Activated CD4-positive, alpha-beta memory T cell treated with anti-CD3 and anti-CD28 coated beads for 36 hours (primary cell): Measurements from ENCODE around the gene SPSB3. TPM values are rescaled to one million over a fixed set of nuclear protein-coding genes. Genes with fewer than 3 reads are reported as not detected.
"Not testable (repeated sequence)": the region's sequence is repeated elsewhere in the genome, so short reads cannot be mapped to it uniquely, and the experiment has no call there.

Source experiments
- CTCF ChIA-PET: fragments of 350-600 bp; sonication (Branson Sonifier 250); formaldehyde crosslinking; loops from one replicate; lab custom pipeline; 2021; ENCODE audit warnings: antibody characterized with exemption, inconsistent platforms; lab: Charles Lee
- POLR2A ChIA-PET: fragments of 350-600 bp; sonication (Branson Sonifier 250); formaldehyde crosslinking; loops from one replicate; lab custom pipeline; 2021; ENCODE audit warnings: antibody characterized with exemption; lab: Charles Lee
- DNase-seq: peaks from one replicate; pipeline ENCODE4 v3.0.0-alpha.2; 2020
- H3K27ac Mint-ChIP-seq: one replicate; pipeline ENCODE4 v1.8.0; 2021; ENCODE audit warnings: mixed read lengths
- H3K27me3 Mint-ChIP-seq: one replicate; pipeline ENCODE4 v1.8.0; 2021; ENCODE audit warnings: mixed read lengths
- H3K36me3 Mint-ChIP-seq: one replicate; pipeline ENCODE4 v1.8.0; 2021; ENCODE audit warnings: mixed read lengths
- H3K4me1 Mint-ChIP-seq: one replicate; pipeline ENCODE4 v1.8.0; 2021; ENCODE audit warnings: low read depth, mixed read lengths
- H3K4me3 Mint-ChIP-seq: one replicate; pipeline ENCODE4 v1.8.0; 2021; ENCODE audit warnings: mild to moderate bottlenecking, mixed read lengths
- H3K9me3 Mint-ChIP-seq: one replicate; pipeline ENCODE4 v1.8.0; 2021; ENCODE audit warnings: mixed read lengths
- intact Hi-C: fragments of 100-400 bp; cut with micrococcal nuclease; formaldehyde crosslinking; loops from one replicate; pipeline ENCODE4 v1.15.1; 2023
- total RNA-seq, 2 experiments: library from RNA; stranded (reverse); gene quantifications; one replicate each; pipeline ENCODE4 v1.2.3, GENCODE V29; 2021

Gene SPSB3
- total RNA-seq, 2 experiments from 2014 or later = 21.2 to 21.8 TPM

DNA sequence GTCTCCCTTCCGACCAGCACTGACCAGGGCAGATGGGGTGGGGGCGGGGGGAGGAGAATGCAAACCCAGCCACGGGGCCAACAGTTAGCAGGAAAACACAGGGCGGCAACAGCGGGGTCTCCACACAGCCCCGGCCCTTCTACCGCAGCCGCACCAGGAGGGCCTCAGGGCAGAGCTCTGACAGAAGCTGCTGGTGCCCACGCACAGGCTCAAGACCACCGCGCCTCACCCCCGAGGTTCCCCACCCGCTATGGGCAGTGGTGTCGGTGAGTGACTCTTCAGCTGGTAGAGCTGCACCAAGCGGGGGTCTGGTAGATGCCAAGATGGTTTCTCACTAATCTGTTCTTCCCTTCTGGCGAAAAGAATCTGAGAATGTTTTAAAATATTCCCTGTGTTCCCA, 28.2 kb upstream of the SPSB3 start:
- ChIA-PET POLR2A (no interaction called here), CTCF (interaction anchor here (1.3 kb wide), 1 partner anchor 28 kb away, joined by 4 read pairs; the partner anchor contains the start of genes NUBP2 and SPSB3)

DNA sequence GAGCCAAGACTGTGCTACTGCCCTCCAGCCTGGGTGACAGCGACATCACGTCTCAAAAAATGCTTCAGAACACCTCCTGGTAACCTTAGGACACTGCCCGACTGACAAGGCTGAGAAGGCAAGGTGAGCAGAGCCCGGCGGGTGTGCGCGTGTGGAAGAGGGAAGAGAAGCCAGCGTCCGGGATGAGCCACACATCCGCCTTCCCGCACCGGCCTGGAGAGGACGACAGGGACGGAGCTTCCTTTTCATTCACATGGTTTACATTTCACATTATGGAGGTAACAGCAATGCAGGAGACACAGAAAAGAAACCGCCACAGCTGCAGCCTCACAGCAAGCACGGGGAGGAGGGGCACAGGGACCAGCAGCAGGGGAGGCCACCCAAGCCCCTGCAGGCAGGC, 27.7 kb upstream of the SPSB3 start:
- H3K27ac Mint-ChIP-seq = no peak overlapping the region
- no peak for DNase-seq
- no peaks in the 10 kb centered on the region for H3K27me3 Mint-ChIP-seq
- peaks cover 3% of the 10 kb centered on the region for H3K9me3 Mint-ChIP-seq
- POLR2A ChIA-PET = no interaction called here
- H3K4me1 Mint-ChIP-seq = peaks cover 8% of the 10 kb centered on the region
- intact Hi-C loops = no loop called here
- H3K36me3 Mint-ChIP-seq = peaks cover 21% of the 10 kb centered on the region
- CTCF ChIA-PET = no interaction called here
- H3K4me3 Mint-ChIP-seq = no peak overlapping the region

More for the DNA sequence above, 28.2 kb upstream of the SPSB3 start:
- Mint-ChIP-seq H3K27me3 (no peaks in the 10 kb centered on the region), H3K4me1 (peaks cover 8% of the 10 kb centered on the region), H3K4me3 (no peak overlapping the region), H3K9me3 (peaks cover 3% of the 10 kb centered on the region), H3K36me3 (peaks cover 24% of the 10 kb centered on the region), H3K27ac (no peak overlapping the region)
- intact Hi-C loops = no loop called here
- no peak for DNase-seq

DNA sequence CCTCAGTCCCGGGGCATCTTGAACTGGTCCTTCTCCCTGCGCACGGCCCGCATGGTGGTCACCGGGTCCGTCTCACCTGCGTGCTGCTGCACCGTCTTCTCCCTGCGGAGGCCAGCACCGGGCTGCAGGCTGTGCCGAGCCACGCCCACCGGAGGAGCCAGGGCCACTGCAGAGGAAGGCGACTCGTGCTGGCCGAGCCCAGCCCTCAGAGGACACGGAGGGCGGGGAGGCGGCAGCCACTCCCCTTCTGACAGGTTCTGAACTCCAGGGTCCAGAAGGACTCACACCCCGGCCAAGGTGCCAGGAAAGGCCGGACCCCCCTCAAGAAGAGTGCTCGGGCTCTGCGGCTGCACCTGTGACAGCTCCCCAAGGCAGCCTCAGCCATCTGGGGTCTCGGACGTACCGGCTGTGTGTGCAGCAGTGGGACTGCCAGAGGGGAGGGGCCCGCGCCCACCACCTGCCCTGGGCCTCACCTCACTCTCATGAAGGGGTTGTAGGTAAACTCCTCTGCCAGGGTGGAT, 27.0 kb upstream of the SPSB3 start:
- CTCF ChIA-PET = no interaction called here
- POLR2A ChIA-PET = no interaction called here
- Mint-ChIP-seq H3K9me3 (peaks cover 3% of the 10 kb centered on the region), H3K4me3 (no peak overlapping the region), H3K36me3 (peaks cover 19% of the 10 kb centered on the region), H3K27me3 (no peaks in the 10 kb centered on the region), H3K4me1 (peaks cover 8% of the 10 kb centered on the region), H3K27ac (no peak overlapping the region)
- intact Hi-C loops = no loop called here
- DNase-seq = no peak

DNA sequence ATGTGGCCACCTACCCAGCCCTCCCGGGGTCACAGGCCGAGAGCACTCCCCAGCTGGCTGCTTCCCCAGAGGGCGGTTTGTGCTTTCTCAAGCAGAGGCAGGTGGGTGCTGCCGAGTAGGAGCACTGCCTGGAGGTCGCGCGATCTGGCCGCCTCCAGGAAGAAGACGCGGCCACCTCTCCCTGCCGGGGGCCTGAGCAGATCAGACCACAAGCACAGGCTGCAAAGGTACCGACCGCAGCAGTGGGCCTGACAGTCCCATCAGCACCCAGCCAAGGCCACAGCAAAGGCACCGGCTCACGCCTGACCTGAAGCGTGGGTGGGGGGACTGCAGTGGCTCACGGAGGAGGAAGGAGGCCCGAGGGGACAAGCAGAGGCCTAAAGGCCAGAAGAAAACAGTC, 26.3 kb upstream of the SPSB3 start:
- Mint-ChIP-seq H3K27ac (no peak overlapping the region), H3K36me3 (peaks cover 19% of the 10 kb centered on the region), H3K27me3 (no peaks in the 10 kb centered on the region), H3K4me1 (peaks cover 8% of the 10 kb centered on the region), H3K9me3 (peaks cover 3% of the 10 kb centered on the region), H3K4me3 (no peak overlapping the region)
- ChIA-PET CTCF (no interaction called here), POLR2A (no interaction called here)
- intact Hi-C loops = no loop called here
- no peak for DNase-seq

DNA sequence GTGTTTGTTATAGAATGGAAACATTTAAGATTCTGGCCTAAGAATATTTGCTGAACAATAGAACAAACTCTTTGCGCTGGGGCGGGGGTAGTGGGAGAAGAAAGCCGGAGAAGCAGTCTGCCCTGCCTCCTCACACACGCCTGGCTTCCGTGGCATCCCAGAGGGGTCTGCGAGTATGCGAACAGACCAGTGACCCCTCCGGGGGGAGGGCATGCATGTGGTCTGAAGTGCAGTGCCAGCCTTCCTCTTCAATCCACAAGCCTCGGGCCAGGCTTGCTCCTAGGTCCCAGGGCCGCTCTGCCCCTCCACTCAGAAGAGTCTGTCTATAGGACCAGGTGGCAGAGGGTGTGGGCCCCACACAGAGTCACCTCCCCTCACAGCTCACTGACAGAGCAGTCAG, 25.3 kb upstream of the SPSB3 start:
- peaks cover under 1% of the 10 kb centered on the region for H3K4me1 Mint-ChIP-seq
- H3K27me3 Mint-ChIP-seq = no peaks in the 10 kb centered on the region
- H3K36me3 Mint-ChIP-seq = peaks cover 18% of the 10 kb centered on the region
- CTCF ChIA-PET = no interaction called here
- POLR2A ChIA-PET = no interaction called here
- H3K27ac Mint-ChIP-seq = no peak overlapping the region
- intact Hi-C loops = no loop called here
- H3K9me3 Mint-ChIP-seq = peaks cover 3% of the 10 kb centered on the region
- H3K4me3 Mint-ChIP-seq = no peak overlapping the region
- no peak for DNase-seq

DNA sequence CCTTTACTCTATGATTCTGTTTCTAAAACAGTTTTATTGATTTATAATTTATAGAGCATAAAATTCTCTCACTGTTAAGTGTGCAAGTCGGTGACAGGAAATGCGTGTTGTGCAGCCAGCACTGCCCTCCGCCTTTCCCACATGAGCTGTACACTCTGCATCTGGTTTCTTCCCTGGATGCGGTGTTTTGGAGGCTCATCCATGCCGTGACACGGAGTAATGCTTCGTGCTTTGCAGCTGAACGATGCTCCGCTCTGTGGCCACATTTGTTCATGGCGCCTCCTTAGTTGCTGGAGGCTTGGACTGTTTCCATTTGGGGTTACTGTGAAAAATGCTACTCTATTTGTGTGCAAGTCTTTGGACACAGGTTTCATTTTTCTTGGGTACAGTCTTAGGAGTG, 18.3 kb upstream of the SPSB3 start:
- H3K27me3 Mint-ChIP-seq = no peaks in the 10 kb centered on the region
- intact Hi-C loops = no loop called here
- H3K4me3 Mint-ChIP-seq = no peak overlapping the region
- no peak for DNase-seq
- H3K36me3 Mint-ChIP-seq = peaks cover 6% of the 10 kb centered on the region
- POLR2A ChIA-PET = no interaction called here
- no peaks in the 10 kb centered on the region for H3K4me1 Mint-ChIP-seq
- H3K9me3 Mint-ChIP-seq = peaks cover 25% of the 10 kb centered on the region
- CTCF ChIA-PET = interaction anchor here (1.3 kb wide), 1 partner anchor 27 kb away, joined by 3 read pairs; no protein-coding TSS in a partner anchor
- H3K27ac Mint-ChIP-seq = no peak overlapping the region

DNA sequence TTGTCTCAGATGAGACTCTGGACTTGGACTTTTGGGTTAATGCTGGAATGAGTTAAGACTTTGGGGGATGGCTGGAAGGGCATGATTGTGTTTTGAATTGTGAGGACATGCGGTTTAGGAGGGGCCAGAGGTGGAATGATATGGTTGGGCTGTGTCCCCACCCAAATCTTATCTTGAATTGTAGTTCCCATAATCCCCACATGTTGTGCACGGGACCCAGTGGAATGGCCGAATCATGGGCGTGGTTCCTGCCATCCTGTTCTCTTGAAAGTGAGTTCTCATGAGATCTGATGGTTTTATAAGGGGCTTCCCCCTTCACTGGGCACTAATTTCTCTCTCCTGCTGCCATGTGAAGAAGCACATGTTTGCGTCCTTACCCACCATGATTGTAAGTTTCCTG, 16.9 kb upstream of the SPSB3 start:
- H3K4me1 Mint-ChIP-seq, H3K27ac Mint-ChIP-seq, H3K4me3 Mint-ChIP-seq, DNase-seq, POLR2A ChIA-PET, intact Hi-C loops, H3K36me3 Mint-ChIP-seq, H3K27me3 Mint-ChIP-seq: not testable (repeated sequence)
- CTCF ChIA-PET = interaction anchor here (1.3 kb wide), 1 partner anchor 25 kb away, joined by 3 read pairs; no protein-coding TSS in a partner anchor
- H3K9me3 Mint-ChIP-seq = peaks cover 25% of the 10 kb centered on the region

DNA sequence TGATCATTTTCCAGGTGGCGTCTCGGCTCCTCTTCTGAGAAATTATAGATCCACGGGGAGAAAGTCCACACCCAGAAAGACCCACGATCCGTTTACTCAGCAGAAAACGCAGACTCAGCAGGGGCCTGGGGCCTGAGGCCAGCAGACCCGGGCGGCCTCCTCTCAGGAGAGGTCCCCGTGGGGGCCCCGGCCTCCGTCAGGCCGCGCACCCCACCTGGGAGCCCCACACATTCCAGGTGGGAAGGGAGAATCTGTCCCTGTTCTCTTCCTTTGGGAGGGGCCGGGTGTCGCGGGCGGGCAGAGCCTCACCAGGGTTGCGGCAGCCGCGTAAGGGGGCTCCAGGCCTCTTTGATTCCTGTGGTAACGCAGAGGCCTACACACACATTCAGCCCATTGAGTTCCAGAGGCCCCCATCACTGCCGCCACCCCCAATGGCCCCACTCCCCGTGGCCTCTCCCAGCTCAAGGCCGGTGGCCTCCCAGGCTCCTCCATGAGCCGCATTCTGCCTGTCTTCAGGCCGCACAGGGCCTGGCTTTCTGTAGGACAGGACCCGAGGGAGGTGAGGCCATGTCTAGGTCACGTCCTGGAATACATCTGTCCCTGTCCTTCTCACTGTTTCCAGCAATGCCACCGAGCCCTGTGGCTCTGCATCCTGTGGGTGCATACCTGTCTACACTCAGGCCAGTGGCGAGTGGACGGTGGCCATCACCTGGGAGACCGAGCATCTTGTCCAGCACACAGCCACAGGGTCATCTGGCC, 12.7 kb upstream of the SPSB3 start:
- no peaks in the 10 kb centered on the region for H3K4me1 Mint-ChIP-seq
- intact Hi-C loops = no loop called here
- H3K9me3 Mint-ChIP-seq = peaks cover 22% of the 10 kb centered on the region
- H3K36me3 Mint-ChIP-seq = peaks cover 5% of the 10 kb centered on the region
- no peak overlapping the region for H3K4me3 Mint-ChIP-seq
- ChIA-PET CTCF (no interaction called here), POLR2A (no interaction called here)
- no peaks in the 10 kb centered on the region for H3K27me3 Mint-ChIP-seq
- no peak overlapping the region for H3K27ac Mint-ChIP-seq
- DNase-seq = no peak

DNA sequence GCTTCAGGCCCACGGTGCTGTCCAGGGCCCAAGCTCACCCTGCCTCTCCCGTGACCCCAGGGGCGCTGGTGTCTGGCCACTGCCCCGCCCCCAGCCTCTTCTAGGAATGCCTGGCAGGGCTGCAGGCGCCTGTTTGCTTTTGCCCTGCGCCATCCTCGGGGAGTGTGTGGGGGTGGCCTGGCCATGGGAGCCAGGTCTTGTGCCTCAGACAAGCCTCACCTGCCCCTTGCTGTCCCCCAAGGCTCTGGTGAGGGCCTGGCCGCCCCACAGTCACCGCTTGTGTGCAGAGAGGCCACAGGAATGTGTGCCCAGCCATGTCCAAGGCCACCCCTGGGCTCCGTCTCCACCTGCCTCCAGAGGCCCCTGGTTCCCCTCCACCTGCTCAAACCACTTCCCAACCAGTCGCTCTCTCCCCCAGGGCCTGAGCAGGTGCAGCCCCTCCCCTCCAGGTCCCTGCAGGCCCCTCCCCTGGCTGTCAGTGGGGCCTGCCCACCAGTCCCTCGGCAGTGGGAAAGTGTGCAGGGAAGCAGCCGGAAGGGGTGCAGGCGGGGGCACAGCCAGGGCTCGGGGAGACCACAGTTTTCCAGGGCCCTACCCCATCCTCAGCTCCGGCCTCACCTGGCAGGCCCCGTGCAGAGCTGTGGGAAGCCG, 12.0 kb upstream of the SPSB3 start:
- no peaks in the 10 kb centered on the region for H3K4me1 Mint-ChIP-seq
- peaks cover 4% of the 10 kb centered on the region for H3K36me3 Mint-ChIP-seq
- DNase-seq = no peak
- intact Hi-C loops = no loop called here
- ChIA-PET CTCF (no interaction called here), POLR2A (no interaction called here)
- no peaks in the 10 kb centered on the region for H3K27me3 Mint-ChIP-seq
- no peak overlapping the region for H3K4me3 Mint-ChIP-seq
- no peak overlapping the region for H3K27ac Mint-ChIP-seq
- peaks cover 15% of the 10 kb centered on the region for H3K9me3 Mint-ChIP-seq

DNA sequence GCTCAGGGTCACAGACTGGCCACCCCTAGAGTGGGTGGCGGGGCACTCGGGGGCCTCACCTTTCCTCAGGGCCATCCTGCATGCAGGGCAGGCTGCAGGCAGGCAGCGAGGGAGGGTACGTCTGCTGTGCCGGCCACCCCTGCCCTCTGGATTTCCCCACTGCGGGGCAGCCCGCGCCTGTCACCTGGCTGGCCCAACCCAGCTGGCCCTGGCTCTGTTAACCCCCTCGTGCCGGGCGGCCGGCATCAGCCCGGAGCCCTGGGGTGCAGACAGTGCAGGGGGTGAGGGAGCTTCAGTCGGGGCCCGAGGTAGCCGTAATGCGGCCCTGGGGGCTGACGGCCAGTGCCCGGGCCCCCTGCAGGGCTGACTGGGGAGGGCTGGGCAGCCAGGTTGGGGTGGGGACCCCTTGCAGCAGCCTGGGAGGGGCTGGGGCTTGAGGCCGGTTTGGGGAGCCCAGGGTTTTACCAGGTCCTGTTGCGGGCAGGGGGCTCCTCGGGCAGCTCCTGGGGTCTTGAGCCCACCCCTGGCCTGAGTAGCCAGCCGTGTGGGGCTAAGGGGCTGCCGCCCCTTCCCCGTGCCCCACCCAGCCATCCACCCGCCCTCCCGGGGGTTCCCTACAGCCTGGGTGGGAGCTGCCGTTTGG, 11.3 kb upstream of the SPSB3 start, which contains the start of gene IGFALS:
TSS of gene IGFALS (minus strand) at position 128 of the 643 bp plus-strand sequence. CDS start at position 75, 53 bp downstream.
- Mint-ChIP-seq H3K27me3 (no peaks in the 10 kb centered on the region), H3K9me3 (peaks cover 8% of the 10 kb centered on the region), H3K36me3 (peaks cover 7% of the 10 kb centered on the region), H3K27ac (no peak within 1 kb of the TSS), H3K4me1 (no peaks in the 10 kb centered on the region), H3K4me3 (no peak within 1 kb of the TSS)
- intact Hi-C loops = no loop called here
- DNase-seq = no peak
- POLR2A ChIA-PET = interaction anchor here (1.2 kb wide), 1 partner anchor 13 kb away, joined by 3 read pairs; no protein-coding TSS in a partner anchor
- CTCF ChIA-PET = no interaction called here

DNA sequence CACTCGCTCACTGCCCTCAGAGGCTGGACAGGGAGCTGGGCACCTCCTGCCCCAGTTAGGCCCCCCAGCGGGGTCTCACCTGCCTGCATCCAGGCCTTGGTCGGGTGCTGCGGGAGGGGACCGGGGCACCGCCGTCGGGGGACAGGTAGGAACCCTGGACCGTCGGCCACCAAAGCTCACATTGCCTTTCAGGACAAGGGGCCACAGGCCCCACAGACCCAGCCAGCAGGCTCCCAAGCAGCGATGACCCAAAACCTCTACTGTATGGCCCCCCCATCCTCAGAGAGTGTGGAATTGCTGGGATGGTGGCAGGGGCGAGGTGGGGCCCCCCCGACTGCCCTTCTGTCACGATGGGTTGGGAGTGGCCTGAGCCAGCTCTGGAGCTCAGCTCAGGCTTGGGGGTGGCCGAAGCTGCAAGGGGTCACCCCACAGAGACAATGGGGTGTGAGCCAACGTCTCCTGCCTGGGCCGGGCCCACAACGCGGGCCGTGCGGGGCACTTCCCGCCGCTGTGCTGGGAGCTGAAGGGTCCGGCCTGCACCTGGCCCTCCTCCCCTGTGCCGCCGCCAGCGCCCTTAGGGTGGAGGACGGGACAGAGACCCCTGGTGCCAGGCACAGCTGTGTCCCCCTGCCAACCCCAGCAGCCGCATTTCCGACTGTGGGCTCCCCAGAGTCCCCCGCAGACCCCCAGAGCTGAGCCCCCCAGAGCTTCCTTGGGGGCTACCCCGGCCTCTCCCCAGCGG, 10.6 kb upstream of the SPSB3 start:
- ChIA-PET POLR2A (interaction anchor here (0.6 to 1.2 kb wide), 2 partner anchors 13 to 223 kb away, joined by 3 read pairs; no protein-coding TSS in a partner anchor), CTCF (no interaction called here)
- Mint-ChIP-seq H3K4me1 (no peaks in the 10 kb centered on the region), H3K36me3 (peaks cover 7% of the 10 kb centered on the region), H3K27ac (no peak overlapping the region), H3K27me3 (no peaks in the 10 kb centered on the region), H3K9me3 (peaks cover 7% of the 10 kb centered on the region), H3K4me3 (no peak overlapping the region)
- intact Hi-C loops = no loop called here
- no peak for DNase-seq
